Brain microvascular endothelial cell (primary cell): ENCODE data around the gene EDN1.
"Not testable (repeated sequence)": the region's sequence is repeated elsewhere in the genome, so short reads cannot be mapped to it uniquely, and the experiment has no call there.

Experiments
- DNase-seq: peaks from one replicate; pipeline ENCODE4 v3.0.0-alpha.2; 2020
- H3K27ac ChIP-seq: fragments of 250-450 bp; sonication (Bioruptor Pico); 2 replicates; pipeline ENCODE4 v1.5.1; 2020; ENCODE audit warnings: mild to moderate bottlenecking, moderate library complexity
- H3K27me3 ChIP-seq: fragments of 250-450 bp; sonication (Bioruptor Pico); replicated peaks from 2 replicates; pipeline ENCODE4 v1.5.1; 2020; ENCODE audit warnings: mild to moderate bottlenecking
- H3K36me3 ChIP-seq: fragments of 250-450 bp; sonication (Bioruptor Pico); replicated peaks from 2 replicates; pipeline ENCODE4 v1.5.1; 2020; ENCODE audit warnings: mild to moderate bottlenecking
- H3K4me3 ChIP-seq: 2 replicates; pipeline ENCODE4 v1.5.1; 2011; ENCODE audit warnings: low read depth, mild to moderate bottlenecking, control low read depth, low read length, moderate library complexity
- CTCF ChIP-seq: IDR thresholded peaks from 2 replicates; pipeline ENCODE4 v1.5.1; 2011; ENCODE audit warnings: low read depth, mild to moderate bottlenecking, moderate library complexity, low read length, control low read depth, inconsistent platforms; ENCODE audit errors: missing control alignments
- in situ Hi-C: cut with HindIII; loops from 2 replicates; pipeline ENCODE4 v1.10.0; 2017; ENCODE audit warnings: low sequenced_read_pairs, low pct_ligation_motif_present

The EDN1 gene

GRCh38 chr6:12331474-12331873 is 41.3 kb downstream of the EDN1 start:
- Histone ChIP-seq H3K27me3 (no peaks in the 10 kb centered on the region), H3K36me3 (no peaks in the 10 kb centered on the region), H3K4me3 (no peak overlapping the region), H3K27ac (no peak overlapping the region)
- DNase-seq: no peak
- TF ChIP-seq CTCF: no peak
- in situ Hi-C loops: no loop called here

GRCh38 chr6:12331951-12332749 is 42.0 kb downstream of the EDN1 start:
- no peak for DNase-seq
- no peaks in the 10 kb centered on the region for H3K27me3 ChIP-seq
- H3K4me3 ChIP-seq: no peak overlapping the region
- no peak for TF ChIP-seq CTCF
- H3K27ac ChIP-seq: no peak overlapping the region
- H3K36me3 ChIP-seq: no peaks in the 10 kb centered on the region
- in situ Hi-C loops: no loop called here

GRCh38 chr6:12332750-12333079 is 42.6 kb downstream of the EDN1 start:
- DNase-seq, H3K36me3 ChIP-seq, H3K27ac ChIP-seq, in situ Hi-C loops, H3K27me3 ChIP-seq, H3K4me3 ChIP-seq: not testable (repeated sequence)

GRCh38 chr6:12333128-12333527 is 43.0 kb downstream of the EDN1 start:
- in situ Hi-C loops: no loop called here
- H3K27me3 ChIP-seq: no peaks in the 10 kb centered on the region
- TF ChIP-seq CTCF: no peak
- no peaks in the 10 kb centered on the region for H3K36me3 ChIP-seq
- H3K4me3 ChIP-seq: no peak overlapping the region
- H3K27ac ChIP-seq: no peak overlapping the region
- no peak for DNase-seq

GRCh38 chr6:12334526-12335130 is 44.5 kb downstream of the EDN1 start:
- no peak for DNase-seq
- TF ChIP-seq CTCF: no peak
- Histone ChIP-seq H3K4me3 (no peak overlapping the region), H3K36me3 (no peaks in the 10 kb centered on the region), H3K27ac (no peak overlapping the region), H3K27me3 (no peaks in the 10 kb centered on the region)
- in situ Hi-C loops: no loop called here

- no peak overlapping the region for H3K4me3 ChIP-seq
- DNase-seq: no peak
- no peaks in the 10 kb centered on the region for H3K36me3 ChIP-seq
- no peak overlapping the region for H3K27ac ChIP-seq
- H3K27me3 ChIP-seq: no peaks in the 10 kb centered on the region
- in situ Hi-C loops: no loop called here
- no peak for TF ChIP-seq CTCF
Measured at GRCh38 chr6:12335131-12335527, 45.0 kb downstream of the EDN1 start.
